Measurements from ENCODE around the gene SCN2A. TPM values are rescaled to one million over a fixed set of nuclear protein-coding genes. Genes with fewer than 3 reads are reported as not detected.
"Not testable (repeated sequence)": the region's sequence is repeated elsewhere in the genome, so short reads cannot be mapped to it uniquely, and the experiment has no call there.

SCN2A gene
- total and polyA plus RNA-seq, 4 donors, result 0.02 to 0.31 (median 0.11) TPM

DNA sequence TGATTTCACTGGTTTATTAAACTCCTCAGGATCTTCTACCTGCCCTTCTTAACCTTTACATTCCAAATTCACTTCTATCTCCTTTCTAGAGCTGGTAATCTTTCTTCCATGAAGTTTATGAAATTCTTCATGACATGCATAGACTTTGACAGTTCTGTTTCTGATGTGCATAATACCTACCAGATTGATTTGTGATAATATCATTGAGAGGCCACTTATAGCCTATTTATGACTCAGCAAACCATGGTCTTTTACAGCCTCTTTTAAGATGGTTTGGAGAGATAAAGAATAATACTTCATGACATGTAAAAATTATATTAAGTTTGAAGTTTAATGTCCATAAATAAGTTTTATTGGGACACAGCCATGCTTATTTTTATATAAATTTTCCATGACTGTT lies 14.0 kb downstream of the SCN2A start:
- H3K36me3 ChIP-seq (ENCODE audit: control insufficient read depth in 4 of 4, insufficient read depth in 4 of 4, low read length in 4 of 4), result no peaks in the 10 kb centered on the region
- TF ChIP-seq, protein P1, sequence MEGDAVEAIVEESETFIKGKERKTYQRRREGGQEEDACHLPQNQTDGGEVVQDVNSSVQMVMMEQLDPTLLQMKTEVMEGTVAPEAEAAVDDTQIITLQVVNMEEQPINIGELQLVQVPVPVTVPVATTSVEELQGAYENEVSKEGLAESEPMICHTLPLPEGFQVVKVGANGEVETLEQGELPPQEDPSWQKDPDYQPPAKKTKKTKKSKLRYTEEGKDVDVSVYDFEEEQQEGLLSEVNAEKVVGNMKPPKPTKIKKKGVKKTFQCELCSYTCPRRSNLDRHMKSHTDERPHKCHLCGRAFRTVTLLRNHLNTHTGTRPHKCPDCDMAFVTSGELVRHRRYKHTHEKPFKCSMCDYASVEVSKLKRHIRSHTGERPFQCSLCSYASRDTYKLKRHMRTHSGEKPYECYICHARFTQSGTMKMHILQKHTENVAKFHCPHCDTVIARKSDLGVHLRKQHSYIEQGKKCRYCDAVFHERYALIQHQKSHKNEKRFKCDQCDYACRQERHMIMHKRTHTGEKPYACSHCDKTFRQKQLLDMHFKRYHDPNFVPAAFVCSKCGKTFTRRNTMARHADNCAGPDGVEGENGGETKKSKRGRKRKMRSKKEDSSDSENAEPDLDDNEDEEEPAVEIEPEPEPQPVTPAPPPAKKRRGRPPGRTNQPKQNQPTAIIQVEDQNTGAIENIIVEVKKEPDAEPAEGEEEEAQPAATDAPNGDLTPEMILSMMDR (IDR thresholded peaks at IDR 0.05; ENCODE audit: control extremely low read depth, extremely low read depth), result no peak

DNA sequence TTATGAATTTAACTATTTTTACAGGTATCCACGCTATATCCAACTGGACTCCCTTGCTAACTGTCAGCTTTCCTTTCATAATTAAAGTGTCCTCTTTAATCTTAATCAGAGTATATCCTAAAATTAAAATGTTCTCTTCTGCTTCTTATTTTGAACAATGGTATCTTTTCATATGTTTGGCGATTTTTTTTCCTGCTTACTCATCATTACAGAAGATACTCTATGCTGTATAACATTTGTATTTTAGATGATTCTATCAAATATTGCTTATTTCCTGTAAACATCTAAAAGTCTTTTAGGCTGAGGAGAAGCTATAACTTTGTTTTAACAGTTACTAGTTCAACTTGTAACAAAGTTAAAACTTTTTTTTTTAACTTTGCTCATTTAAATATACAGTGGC lies 17.4 kb downstream of the SCN2A start:
- ATAC-seq (ENCODE audit: insufficient read depth, low FRiP score) (no peak), DNase-seq (no peak)
- no peaks in the 10 kb centered on the region for H3K36me3 ChIP-seq (ENCODE audit: control insufficient read depth in 4 of 4, insufficient read depth in 4 of 4, low read length in 4 of 4)
- no peak overlapping the region for H3K4me3 ChIP-seq
- no peaks in the 10 kb centered on the region for H3K27me3 ChIP-seq (ENCODE audit: control insufficient read depth in 3 of 3, insufficient read depth in 3 of 3, low read length in 2 of 3)
- H3K27ac ChIP-seq (ENCODE audit: low read depth in 1 of 2, low read length in 1 of 2), result no peak overlapping the region
- no peaks in the 10 kb centered on the region for H3K9me3 ChIP-seq (ENCODE audit: control insufficient read depth in 4 of 4, insufficient read depth in 3 of 4, low read length in 3 of 4)
- WGBS, 2 donors, result 95% methylated on average over 2 of the region's 2 CpGs
- TF ChIP-seq, protein P1 (IDR thresholded peaks at IDR 0.05; ENCODE audit: control extremely low read depth, extremely low read depth), result no peak
- H3K4me1 ChIP-seq (ENCODE audit: control insufficient read depth in 5 of 5, insufficient read depth in 5 of 5, low read length in 5 of 5), result no peaks in the 10 kb centered on the region
- H3K9ac ChIP-seq (ENCODE audit: insufficient read depth in 1 of 2, low read length in 2 of 2), result no peak overlapping the region

More for the DNA sequence above, 14.0 kb downstream of the SCN2A start:
- Histone ChIP-seq H3K9ac (ENCODE audit: insufficient read depth in 1 of 2, low read length in 2 of 2) (no peak overlapping the region), H3K9me3 (ENCODE audit: control insufficient read depth in 4 of 4, insufficient read depth in 3 of 4, low read length in 3 of 4) (no peaks in the 10 kb centered on the region), H3K27ac (ENCODE audit: low read depth in 1 of 2, low read length in 1 of 2) (no peak overlapping the region), H3K27me3 (ENCODE audit: control insufficient read depth in 3 of 3, insufficient read depth in 3 of 3, low read length in 2 of 3) (no peaks in the 10 kb centered on the region), H3K4me3 (no peak overlapping the region), H3K4me1 (ENCODE audit: control insufficient read depth in 5 of 5, insufficient read depth in 5 of 5, low read length in 5 of 5) (no peaks in the 10 kb centered on the region)
- no peak for ATAC-seq (ENCODE audit: insufficient read depth, low FRiP score)
- DNase-seq, result no peak

DNA sequence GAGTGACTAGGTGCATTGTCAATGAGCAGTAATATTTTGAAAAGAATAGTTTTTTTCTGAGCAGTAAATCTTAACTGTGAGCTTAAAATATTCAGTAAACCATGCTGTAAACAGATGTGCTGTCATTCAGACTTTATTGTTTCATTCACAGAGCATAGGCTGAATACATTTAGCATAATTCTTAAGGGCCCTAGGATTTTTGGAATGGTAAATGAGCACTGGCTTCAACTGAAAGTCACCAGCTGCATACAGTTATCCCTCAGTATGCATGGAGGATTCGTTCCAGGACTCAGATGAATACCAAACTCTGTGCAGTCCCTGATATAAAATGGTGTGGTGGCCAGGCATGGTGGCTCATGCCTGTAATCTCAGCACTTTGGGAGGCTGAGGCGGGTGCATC lies 21.1 kb downstream of the SCN2A start:
- not testable (repeated sequence) for H3K9me3 ChIP-seq (ENCODE audit: control insufficient read depth in 4 of 4, insufficient read depth in 3 of 4, low read length in 3 of 4); H3K27me3 ChIP-seq (ENCODE audit: control insufficient read depth in 3 of 3, insufficient read depth in 3 of 3, low read length in 2 of 3); H3K9ac ChIP-seq (ENCODE audit: insufficient read depth in 1 of 2, low read length in 2 of 2); H3K4me1 ChIP-seq (ENCODE audit: control insufficient read depth in 5 of 5, insufficient read depth in 5 of 5, low read length in 5 of 5); ATAC-seq (ENCODE audit: insufficient read depth, low FRiP score); H3K27ac ChIP-seq (ENCODE audit: low read depth in 1 of 2, low read length in 1 of 2); DNase-seq; H3K4me3 ChIP-seq; H3K36me3 ChIP-seq (ENCODE audit: control insufficient read depth in 4 of 4, insufficient read depth in 4 of 4, low read length in 4 of 4)
- WGBS, 2 donors, result 93% methylated on average over 2 of the region's 2 CpGs

DNA sequence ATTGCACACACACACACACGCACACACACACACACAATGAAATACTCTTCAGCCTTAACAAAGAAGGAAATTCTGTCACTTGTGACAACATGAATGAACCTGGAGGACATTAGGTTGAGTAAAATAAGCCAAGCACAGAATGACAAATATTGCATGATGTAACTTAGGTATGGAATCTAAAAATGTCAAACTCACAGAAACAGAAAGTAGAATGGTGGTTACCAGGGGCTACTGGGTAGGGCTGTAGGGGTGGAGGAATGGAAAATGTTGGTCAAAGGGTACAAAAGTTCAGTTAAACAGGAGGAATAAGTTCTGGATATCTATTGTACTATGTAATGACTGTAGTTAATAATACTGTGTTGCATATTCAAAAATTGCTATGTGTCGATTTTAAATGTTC lies 29.5 kb downstream of the SCN2A start:
- DNase-seq, result no peak
- ATAC-seq (ENCODE audit: insufficient read depth, low FRiP score), result no peak
- H3K27ac ChIP-seq (ENCODE audit: low read depth in 1 of 2, low read length in 1 of 2), result no peak overlapping the region
- TF ChIP-seq, protein P1 (IDR thresholded peaks at IDR 0.05; ENCODE audit: control extremely low read depth, extremely low read depth), result no peak
- H3K9ac ChIP-seq (ENCODE audit: insufficient read depth in 1 of 2, low read length in 2 of 2), result no peak overlapping the region
- H3K9me3 ChIP-seq (ENCODE audit: control insufficient read depth in 4 of 4, insufficient read depth in 3 of 4, low read length in 3 of 4), result no peaks in the 10 kb centered on the region
- H3K27me3 ChIP-seq (ENCODE audit: control insufficient read depth in 3 of 3, insufficient read depth in 3 of 3, low read length in 2 of 3), result no peaks in the 10 kb centered on the region
- WGBS, 2 donors, result 77 to 87% methylated on average over 2 of the region's 2 CpGs
- H3K36me3 ChIP-seq (ENCODE audit: control insufficient read depth in 4 of 4, insufficient read depth in 4 of 4, low read length in 4 of 4), result no peaks in the 10 kb centered on the region
- H3K4me3 ChIP-seq, result no peak overlapping the region
- no peaks in the 10 kb centered on the region for H3K4me1 ChIP-seq (ENCODE audit: control insufficient read depth in 5 of 5, insufficient read depth in 5 of 5, low read length in 5 of 5)

Measured in lung (tissue), 12 donors.